Measurements from ENCODE around the gene ANXA5.

- TF ChIP-seq, protein P1, sequence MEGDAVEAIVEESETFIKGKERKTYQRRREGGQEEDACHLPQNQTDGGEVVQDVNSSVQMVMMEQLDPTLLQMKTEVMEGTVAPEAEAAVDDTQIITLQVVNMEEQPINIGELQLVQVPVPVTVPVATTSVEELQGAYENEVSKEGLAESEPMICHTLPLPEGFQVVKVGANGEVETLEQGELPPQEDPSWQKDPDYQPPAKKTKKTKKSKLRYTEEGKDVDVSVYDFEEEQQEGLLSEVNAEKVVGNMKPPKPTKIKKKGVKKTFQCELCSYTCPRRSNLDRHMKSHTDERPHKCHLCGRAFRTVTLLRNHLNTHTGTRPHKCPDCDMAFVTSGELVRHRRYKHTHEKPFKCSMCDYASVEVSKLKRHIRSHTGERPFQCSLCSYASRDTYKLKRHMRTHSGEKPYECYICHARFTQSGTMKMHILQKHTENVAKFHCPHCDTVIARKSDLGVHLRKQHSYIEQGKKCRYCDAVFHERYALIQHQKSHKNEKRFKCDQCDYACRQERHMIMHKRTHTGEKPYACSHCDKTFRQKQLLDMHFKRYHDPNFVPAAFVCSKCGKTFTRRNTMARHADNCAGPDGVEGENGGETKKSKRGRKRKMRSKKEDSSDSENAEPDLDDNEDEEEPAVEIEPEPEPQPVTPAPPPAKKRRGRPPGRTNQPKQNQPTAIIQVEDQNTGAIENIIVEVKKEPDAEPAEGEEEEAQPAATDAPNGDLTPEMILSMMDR (IDR thresholded peaks at IDR 0.05; ENCODE audit: borderline replicate concordance, extremely low read depth, low read length, poor library complexity, severe bottlenecking), result no peak
- TF ChIP-seq EZH2 (IDR thresholded peaks at IDR 0.05; ENCODE audit: borderline replicate concordance, low read depth, low read length, severe bottlenecking), result no peak
These were observed 54.5 kb downstream of the ANXA5 start for GRCh38 chr4:121642292-121642691.
